MV-4-11 (cell line): ENCODE results near the gene CAMK1D.
A peak's percentile ranks its signal among the peaks of the same experiment; 100 is the strongest.

Experiments
- DNase-seq: peaks from one replicate; lab custom pipeline; 2025; lab: John Stamatoyannopoulos, UW

The CAMK1D gene

GRCh38 chr10:12499076-12499986 lies 150.0 kb downstream of the CAMK1D start:
- peak; percentile 28 for DNase-seq

DNA sequence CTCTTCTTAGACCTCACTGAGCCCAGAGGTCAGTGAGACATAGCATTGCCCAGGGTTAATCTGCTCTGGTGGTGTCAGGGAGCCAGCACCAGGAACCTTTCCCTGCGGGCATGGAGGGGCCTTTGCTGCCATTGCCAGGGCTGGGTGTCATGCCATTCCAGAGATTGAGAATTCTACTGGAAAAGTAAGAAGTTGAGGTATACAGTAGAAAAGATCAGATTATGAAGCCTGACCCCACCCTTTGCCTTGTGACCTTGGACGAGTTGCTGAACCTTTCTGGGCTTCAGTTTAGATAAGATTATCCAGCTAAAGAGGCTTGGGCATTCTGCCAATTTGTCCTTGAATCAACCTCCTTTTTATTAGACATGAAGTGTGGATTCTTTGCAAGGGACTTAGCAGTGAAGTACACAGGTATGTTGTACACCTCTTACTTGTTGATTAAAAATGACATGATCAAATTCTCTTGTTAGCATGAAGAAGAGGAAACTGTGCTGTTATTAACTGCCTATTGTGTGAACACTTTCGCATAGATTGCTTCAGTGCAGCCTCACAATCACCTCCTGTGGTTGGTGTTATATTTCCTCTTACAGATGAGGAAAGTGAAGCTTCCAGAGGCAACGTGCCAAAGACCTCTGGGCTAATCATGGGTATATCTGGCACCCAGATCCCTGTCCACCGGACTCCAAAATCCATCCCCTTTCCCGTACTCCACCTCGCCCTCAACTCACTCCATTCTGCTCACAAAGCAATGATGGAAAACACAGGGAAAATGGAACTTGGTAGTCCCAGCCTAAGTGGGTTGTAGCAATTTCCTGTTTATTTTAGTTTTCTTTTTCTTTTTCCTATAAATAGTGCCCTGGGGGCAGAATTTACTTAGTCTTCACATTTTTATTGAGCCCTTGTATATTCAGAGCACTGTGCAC lies 151.3 kb downstream of the CAMK1D start:
- DNase-seq = peak; percentile 58

DNA sequence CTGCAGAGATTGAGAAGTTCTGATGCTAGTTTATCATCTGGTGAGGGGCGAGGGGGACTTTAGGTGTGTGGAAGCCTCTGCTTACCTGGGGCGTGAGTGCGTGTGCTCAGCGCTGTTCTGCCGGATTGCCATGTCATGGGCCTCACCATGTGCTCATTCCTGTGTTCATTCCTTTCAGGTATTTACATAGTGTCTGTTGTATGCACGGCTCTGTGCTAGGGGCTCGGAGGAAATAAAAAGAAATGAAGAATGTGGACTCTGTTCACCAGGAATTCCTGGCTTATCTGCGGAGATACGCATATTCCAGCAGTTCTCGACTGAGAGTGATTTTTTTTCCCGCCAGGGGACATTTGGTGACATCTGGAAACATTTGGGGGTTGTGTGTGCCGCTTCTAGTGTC lies 152.0 kb downstream of the CAMK1D start:
- no peak for DNase-seq

GRCh38 chr10:12501841-12502525 lies 152.6 kb downstream of the CAMK1D start:
- no peak for DNase-seq

DNA sequence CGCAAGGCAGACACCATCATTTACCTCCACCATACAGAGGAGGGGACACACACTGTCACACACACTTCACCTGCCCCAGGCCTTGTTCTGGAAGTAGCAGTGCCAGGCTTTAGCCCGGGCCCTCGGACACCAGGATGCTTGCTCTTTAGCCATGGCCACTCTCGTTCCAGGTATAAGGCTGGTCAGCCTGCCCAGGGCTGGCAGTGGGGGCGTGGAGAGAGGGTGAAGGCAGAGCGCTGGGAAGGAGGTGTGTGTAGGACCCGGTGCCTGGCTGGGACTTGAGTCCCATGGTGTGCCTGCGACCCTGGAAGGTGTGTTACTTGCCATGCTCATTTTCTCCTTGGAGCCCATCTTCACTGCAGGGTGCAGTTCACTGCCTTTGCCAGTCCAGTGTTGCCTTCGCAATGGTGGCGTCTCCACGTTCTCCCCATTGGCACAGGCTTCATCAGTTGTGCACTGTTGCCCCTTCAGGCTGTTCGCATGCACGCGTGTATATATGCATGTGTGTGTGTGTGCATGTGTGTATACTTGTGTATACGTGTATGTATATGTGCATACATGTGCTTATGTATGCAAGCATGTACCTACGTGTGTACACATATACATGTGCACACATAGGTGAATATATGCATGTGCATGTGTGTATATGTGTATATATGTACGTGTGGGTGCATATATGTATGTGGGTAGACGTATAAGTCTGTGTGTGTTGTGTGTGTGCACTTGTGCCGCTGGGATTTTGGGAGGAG lies 153.4 kb downstream of the CAMK1D start:
- DNase-seq = no peak

DNA sequence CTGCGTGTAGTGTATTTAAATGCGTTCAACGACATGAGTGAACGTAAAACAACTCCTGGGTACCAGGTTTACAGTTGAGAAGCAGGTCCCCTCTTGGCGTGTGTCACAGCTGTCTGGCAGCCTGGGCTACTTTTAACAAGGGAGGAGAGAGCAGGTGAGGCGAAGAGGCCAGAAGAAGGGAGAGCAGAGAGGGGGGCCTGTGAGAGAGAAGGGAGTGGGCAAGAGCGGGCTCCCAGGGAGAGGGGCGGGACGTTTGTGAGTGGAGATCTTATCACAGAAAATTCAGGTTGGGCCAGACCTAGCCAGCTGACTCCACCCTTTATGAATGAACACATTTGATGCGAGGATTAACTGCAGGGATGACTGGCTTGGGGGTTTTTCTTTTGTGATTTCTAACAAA lies 154.0 kb downstream of the CAMK1D start:
- no peak for DNase-seq

DNA sequence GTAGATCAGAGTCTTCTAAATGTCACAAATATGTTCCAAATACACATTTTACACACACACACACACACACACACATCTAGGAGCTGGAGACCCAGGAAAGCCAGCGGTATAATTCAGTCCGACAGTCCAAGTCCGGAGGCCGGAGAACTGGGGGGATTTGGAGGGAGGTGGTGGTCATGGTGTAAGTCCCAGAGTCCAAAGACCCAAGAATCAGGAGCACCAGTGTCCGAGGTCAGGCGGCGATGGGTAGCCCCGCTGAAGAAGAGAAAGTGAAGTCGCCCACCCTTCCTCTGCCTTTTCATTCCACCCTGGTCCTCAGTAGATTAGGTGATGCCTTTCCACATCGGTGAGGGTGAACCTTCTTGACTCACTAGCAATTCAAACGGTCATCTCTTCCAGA lies 154.8 kb downstream of the CAMK1D start:
- DNase-seq = no peak

DNA sequence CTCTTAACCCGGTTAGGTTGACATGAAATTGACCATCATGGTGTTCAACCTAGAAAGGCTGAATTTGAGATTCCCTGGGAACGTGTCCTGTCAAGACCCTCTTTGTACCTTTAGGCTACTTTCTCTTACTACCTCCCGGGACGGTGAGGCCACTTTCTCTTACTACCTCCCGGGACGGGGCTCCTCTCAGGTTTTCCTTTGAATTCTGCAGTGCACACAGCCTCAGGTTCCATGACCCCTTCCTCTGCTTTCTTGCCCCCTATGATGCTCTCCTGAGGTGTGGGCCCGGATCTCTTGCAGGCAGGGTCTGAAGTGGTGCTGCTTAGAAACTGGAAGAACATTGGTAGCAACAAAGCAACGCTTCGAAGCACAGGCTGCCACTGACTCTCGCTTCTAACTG lies 155.3 kb downstream of the CAMK1D start:
- no peak for DNase-seq

- no peak for DNase-seq
Observed at GRCh38 chr10:12505683-12506082, 156.3 kb downstream of the CAMK1D start.

DNA sequence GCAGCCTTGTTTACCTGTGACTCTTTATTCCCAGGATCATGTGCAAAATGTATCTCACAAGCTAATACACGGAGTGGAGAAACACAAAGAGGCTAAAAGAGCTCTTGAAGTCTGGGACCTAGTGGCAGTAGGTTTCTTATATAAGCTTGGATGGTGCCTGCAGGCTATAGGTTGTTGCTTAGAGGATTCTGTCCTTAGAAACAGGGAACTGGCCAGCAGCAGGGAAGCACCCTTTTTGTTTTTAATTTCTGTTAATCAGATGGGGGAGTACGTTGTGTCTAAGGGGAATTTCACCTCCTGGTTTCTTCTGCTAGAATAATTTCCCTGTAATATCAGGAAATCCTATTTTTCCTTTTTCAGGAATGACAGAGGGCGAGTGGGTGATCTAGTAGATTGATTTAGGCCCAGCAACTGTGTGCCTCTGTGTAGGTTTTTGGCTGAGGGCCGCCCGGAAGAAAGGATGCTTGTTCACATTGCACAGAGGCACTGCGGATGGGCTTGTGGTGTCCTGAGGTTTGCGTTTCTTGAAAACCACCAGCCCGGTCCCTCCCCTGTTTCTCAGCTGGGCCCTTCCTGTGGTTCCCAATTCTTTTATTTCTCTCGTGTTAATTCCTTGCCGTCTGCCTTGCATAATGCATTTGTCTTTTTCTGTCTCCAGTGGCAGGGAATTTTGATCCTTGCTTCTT lies 158.0 kb downstream of the CAMK1D start:
- peak; percentile 40 for DNase-seq

DNA sequence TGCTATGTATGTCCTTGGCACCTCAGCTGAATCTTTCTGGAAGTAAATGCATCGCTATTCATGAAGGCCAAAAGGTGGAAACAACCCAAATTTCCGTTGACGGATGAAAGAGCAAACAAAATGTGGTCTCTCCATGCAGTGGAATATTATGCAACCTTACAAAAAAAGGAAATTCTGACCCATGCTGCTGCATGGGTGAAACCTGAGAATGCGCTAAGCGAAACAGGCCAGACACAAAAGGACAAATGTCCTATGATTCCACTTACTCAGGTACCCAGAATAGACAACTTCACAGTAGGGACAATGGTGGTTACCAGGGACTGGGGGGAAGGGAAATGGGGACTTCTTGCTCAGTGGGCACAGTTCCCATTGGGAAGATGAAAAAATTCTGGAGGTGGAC lies 158.8 kb downstream of the CAMK1D start:
- DNase-seq = no peak

DNA sequence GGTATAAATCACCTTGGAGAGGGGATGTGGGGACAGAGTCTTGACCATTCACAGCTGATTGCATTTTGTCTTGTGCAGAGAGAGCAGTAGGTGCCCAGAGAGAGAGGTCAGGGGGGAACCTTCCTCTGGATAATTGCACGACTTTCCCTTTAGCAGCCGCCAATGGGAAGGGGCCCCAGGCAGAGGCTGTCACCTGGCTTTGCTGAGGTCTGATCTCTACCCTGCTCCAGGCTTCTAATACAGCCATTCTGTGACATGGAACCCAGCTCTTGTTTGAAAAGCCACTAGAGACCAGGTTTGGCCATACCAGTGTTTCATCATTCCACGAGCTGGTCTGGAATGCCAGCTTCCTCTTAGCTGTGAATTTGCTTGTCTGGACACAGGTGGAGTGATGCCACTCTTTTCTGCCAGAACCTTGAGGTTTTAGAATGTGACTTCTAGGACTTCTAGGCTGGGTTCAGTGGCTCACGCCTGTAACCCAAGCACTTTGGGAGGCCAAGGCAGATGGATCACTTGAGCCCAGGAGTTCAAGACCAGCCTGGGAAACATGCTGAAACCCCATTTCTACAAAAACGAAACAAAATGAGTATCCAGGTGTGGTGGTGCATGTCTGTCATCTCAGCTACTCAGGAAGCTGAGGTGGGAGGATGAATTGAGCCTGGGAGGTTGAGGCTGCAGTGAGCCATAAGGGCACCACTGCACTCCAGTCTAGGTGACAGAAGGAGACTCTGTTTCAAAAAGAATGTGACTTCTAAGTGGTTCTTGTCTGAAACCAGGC lies 159.9 kb downstream of the CAMK1D start:
- DNase-seq = no peak

DNA sequence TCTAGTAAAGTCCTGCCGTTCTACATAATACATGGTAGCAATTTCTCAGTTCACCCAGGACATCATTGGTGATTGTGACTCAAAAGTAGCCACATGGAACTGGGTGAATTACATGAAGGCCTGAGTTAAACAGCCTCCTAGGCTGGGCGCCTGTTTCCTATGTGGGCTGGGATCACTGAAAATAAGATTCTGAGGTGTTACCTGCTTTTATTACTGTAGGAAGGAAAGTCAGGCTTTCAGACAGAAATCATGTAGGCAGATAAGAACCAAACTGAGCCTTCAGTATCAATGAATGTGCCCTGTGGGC lies 160.4 kb downstream of the CAMK1D start:
- no peak for DNase-seq

DNA sequence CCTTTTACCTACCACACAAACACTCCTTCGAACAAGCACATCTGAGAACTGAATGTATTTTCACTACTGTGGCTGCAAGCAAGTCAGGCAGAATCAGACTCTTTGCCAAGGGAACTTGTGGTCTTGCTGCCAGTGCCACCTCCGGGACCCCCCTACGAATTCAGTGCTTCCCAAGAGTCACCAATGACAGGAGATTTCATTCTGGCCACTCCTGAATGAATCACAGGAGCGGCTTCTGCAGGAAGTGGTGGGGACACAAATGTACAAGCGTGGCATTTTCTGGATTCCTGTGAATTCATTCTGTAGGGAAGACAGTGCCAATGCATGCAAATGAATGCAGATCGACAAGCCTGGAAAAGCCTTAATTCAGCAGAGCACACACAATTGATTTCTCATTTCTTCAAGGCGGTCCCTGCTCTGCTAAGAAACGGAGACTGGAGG lies 161.2 kb downstream of the CAMK1D start:
- no peak for DNase-seq

DNA sequence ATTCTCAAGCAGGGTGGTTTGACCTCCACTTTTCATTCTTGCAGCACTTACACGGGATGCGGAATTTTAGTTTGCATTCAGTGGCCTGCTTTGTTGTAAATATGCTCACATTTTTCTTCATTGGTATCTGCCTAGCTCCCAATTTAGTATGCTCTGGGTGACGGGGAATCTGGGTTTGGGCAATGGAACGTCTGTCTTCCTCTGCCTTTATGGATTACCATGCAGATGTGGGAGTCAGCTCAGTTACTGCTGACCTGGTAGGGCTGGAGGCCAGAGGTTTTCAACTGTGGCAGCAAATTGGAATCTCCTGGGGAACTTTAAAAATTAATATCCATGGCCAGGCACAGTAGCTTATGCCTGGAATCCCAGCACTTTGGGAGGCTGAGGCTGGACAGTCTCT lies 161.6 kb downstream of the CAMK1D start:
- DNase-seq = no peak

GRCh38 chr10:12511651-12512050 lies 162.3 kb downstream of the CAMK1D start:
- DNase-seq = no peak

- no peak for DNase-seq
Observed at GRCh38 chr10:12512332-12513002, 163.1 kb downstream of the CAMK1D start.

GRCh38 chr10:12513003-12513365 lies 163.6 kb downstream of the CAMK1D start:
- no peak for DNase-seq

DNA sequence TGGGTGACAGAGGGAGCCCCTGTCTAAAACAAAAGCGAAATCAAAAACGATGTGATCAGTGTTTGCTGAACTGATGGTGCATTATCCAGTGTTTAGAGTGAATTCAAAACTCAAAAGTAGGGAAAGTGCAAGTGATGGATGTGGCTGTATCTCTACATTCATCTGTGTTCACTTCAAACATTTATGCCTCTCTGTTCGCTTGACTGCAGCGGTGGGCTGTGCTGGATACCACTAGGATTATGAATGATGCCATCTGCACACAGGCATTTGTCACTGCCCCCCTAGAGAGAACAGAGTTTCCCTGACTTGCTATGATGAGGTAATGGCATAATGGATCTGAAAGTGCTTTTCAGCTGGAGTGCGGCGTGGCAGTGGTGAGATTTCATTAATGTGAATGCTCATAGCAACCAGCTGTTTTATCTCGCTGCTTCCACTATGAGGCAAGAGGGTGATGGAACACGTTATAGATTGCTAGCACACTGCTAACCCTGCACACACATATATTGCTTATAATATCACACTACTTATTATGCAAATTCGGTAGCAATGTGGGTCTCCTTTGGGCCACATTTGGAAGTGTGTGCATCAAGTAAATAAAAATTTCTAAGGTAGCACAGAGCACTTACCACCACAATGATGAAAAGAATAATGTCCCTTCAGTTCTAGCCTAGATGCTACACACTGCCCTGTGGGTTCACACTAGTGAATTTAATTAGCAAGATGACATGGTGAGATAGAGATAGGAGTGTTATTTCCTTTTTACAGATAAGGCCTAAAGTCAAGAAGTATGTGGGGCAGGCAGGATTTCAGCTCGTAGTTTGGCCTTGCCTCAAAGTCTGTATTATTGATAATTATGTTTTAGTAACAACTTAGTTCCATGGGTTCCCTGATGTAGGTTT lies 164.7 kb downstream of the CAMK1D start:
- no peak for DNase-seq
